ENCODE data around the gene LTB4R.

The LTB4R gene

GRCh38 chr14:24279301-24280186, 31.8 kb upstream of the LTB4R start:
- Histone ChIP-seq H3K36me3 (ENCODE audit: insufficient read depth, low read length) (no peaks in the 10 kb centered on the region), H3K79me2 (ENCODE audit: control insufficient read depth, insufficient read depth, low read length, unreplicated experiment) (no peaks in the 10 kb centered on the region), H2AFZ (ENCODE audit: low read length, unreplicated experiment) (no peak overlapping the region), H3K27ac (ENCODE audit: low read depth, low read length) (no peak overlapping the region), H3K4me3 (ENCODE audit: low read depth, low read length) (no peak overlapping the region), H3K27me3 (ENCODE audit: insufficient read depth, low read length) (no peaks in the 10 kb centered on the region), H3K4me1 (ENCODE audit: control insufficient read depth, insufficient read depth, low read length, unreplicated experiment) (peaks cover 16% of the 10 kb centered on the region)

GRCh38 chr14:24280797-24281460, 30.4 kb upstream of the LTB4R start:
- Histone ChIP-seq H3K27me3 (ENCODE audit: insufficient read depth, low read length) (no peaks in the 10 kb centered on the region), H2AFZ (ENCODE audit: low read length, unreplicated experiment) (no peak overlapping the region), H3K79me2 (ENCODE audit: control insufficient read depth, insufficient read depth, low read length, unreplicated experiment) (no peaks in the 10 kb centered on the region), H3K4me1 (ENCODE audit: control insufficient read depth, insufficient read depth, low read length, unreplicated experiment) (peaks cover 16% of the 10 kb centered on the region), H3K36me3 (ENCODE audit: insufficient read depth, low read length) (no peaks in the 10 kb centered on the region), H3K4me3 (ENCODE audit: low read depth, low read length) (no peak overlapping the region), H3K27ac (ENCODE audit: low read depth, low read length) (no peak overlapping the region)

- H3K79me2 ChIP-seq (ENCODE audit: control insufficient read depth, insufficient read depth, low read length, unreplicated experiment) = no peaks in the 10 kb centered on the region
- H2AFZ ChIP-seq (ENCODE audit: low read length, unreplicated experiment) = no peak overlapping the region
- no peaks in the 10 kb centered on the region for H3K36me3 ChIP-seq (ENCODE audit: insufficient read depth, low read length)
- no peak overlapping the region for H3K27ac ChIP-seq (ENCODE audit: low read depth, low read length)
- H3K4me1 ChIP-seq (ENCODE audit: control insufficient read depth, insufficient read depth, low read length, unreplicated experiment) = peaks cover 16% of the 10 kb centered on the region
- no peaks in the 10 kb centered on the region for H3K27me3 ChIP-seq (ENCODE audit: insufficient read depth, low read length)
- H3K4me3 ChIP-seq (ENCODE audit: low read depth, low read length) = no peak overlapping the region
Observed at GRCh38 chr14:24281636-24282035, 29.7 kb upstream of the LTB4R start.

GRCh38 chr14:24282736-24283135, 28.6 kb upstream of the LTB4R start:
- no peak overlapping the region for H2AFZ ChIP-seq (ENCODE audit: low read length, unreplicated experiment)
- H3K4me1 ChIP-seq (ENCODE audit: control insufficient read depth, insufficient read depth, low read length, unreplicated experiment) = peaks cover 16% of the 10 kb centered on the region
- no peak overlapping the region for H3K27ac ChIP-seq (ENCODE audit: low read depth, low read length)
- no peaks in the 10 kb centered on the region for H3K79me2 ChIP-seq (ENCODE audit: control insufficient read depth, insufficient read depth, low read length, unreplicated experiment)
- H3K27me3 ChIP-seq (ENCODE audit: insufficient read depth, low read length) = no peaks in the 10 kb centered on the region
- no peaks in the 10 kb centered on the region for H3K36me3 ChIP-seq (ENCODE audit: insufficient read depth, low read length)
- H3K4me3 ChIP-seq (ENCODE audit: low read depth, low read length) = no peak overlapping the region

- peaks cover 15% of the 10 kb centered on the region for H3K4me1 ChIP-seq (ENCODE audit: control insufficient read depth, insufficient read depth, low read length, unreplicated experiment)
- H3K27ac ChIP-seq (ENCODE audit: low read depth, low read length) = no peak overlapping the region
- no peaks in the 10 kb centered on the region for H3K36me3 ChIP-seq (ENCODE audit: insufficient read depth, low read length)
- no peak overlapping the region for H3K4me3 ChIP-seq (ENCODE audit: low read depth, low read length)
- H3K79me2 ChIP-seq (ENCODE audit: control insufficient read depth, insufficient read depth, low read length, unreplicated experiment) = no peaks in the 10 kb centered on the region
- H3K27me3 ChIP-seq (ENCODE audit: insufficient read depth, low read length) = no peaks in the 10 kb centered on the region
- no peak overlapping the region for H2AFZ ChIP-seq (ENCODE audit: low read length, unreplicated experiment)
Observed at GRCh38 chr14:24283796-24284460, 27.4 kb upstream of the LTB4R start.

- H3K36me3 ChIP-seq (ENCODE audit: insufficient read depth, low read length) = no peaks in the 10 kb centered on the region
Observed at GRCh38 chr14:24284501-24285035, 26.7 kb upstream of the LTB4R start.

GRCh38 chr14:24285351-24285750, 26.0 kb upstream of the LTB4R start:
- no peak overlapping the region for H3K27ac ChIP-seq (ENCODE audit: low read depth, low read length)
- peaks cover 9% of the 10 kb centered on the region for H3K4me1 ChIP-seq (ENCODE audit: control insufficient read depth, insufficient read depth, low read length, unreplicated experiment)

More at GRCh38 chr14:24284501-24285035, 26.7 kb upstream of the LTB4R start:
- no peaks in the 10 kb centered on the region for H3K79me2 ChIP-seq (ENCODE audit: control insufficient read depth, insufficient read depth, low read length, unreplicated experiment)
- peaks cover 10% of the 10 kb centered on the region for H3K4me1 ChIP-seq (ENCODE audit: control insufficient read depth, insufficient read depth, low read length, unreplicated experiment)
- H3K27ac ChIP-seq (ENCODE audit: low read depth, low read length) = no peak overlapping the region
- no peaks in the 10 kb centered on the region for H3K27me3 ChIP-seq (ENCODE audit: insufficient read depth, low read length)
- no peak overlapping the region for H2AFZ ChIP-seq (ENCODE audit: low read length, unreplicated experiment)
- H3K4me3 ChIP-seq (ENCODE audit: low read depth, low read length) = no peak overlapping the region

GRCh38 chr14:24286996-24287395, 24.3 kb upstream of the LTB4R start:
- no peak overlapping the region for H3K27ac ChIP-seq (ENCODE audit: low read depth, low read length)
- no peaks in the 10 kb centered on the region for H3K79me2 ChIP-seq (ENCODE audit: control insufficient read depth, insufficient read depth, low read length, unreplicated experiment)
- H3K27me3 ChIP-seq (ENCODE audit: insufficient read depth, low read length) = no peaks in the 10 kb centered on the region
- H2AFZ ChIP-seq (ENCODE audit: low read length, unreplicated experiment) = no peak overlapping the region
- no peaks in the 10 kb centered on the region for H3K4me1 ChIP-seq (ENCODE audit: control insufficient read depth, insufficient read depth, low read length, unreplicated experiment)
- H3K36me3 ChIP-seq (ENCODE audit: insufficient read depth, low read length) = no peaks in the 10 kb centered on the region
- no peak overlapping the region for H3K4me3 ChIP-seq (ENCODE audit: low read depth, low read length)

More at GRCh38 chr14:24285351-24285750, 26.0 kb upstream of the LTB4R start:
- Histone ChIP-seq H3K36me3 (ENCODE audit: insufficient read depth, low read length) (no peaks in the 10 kb centered on the region), H3K79me2 (ENCODE audit: control insufficient read depth, insufficient read depth, low read length, unreplicated experiment) (no peaks in the 10 kb centered on the region), H3K4me3 (ENCODE audit: low read depth, low read length) (no peak overlapping the region), H3K27me3 (ENCODE audit: insufficient read depth, low read length) (no peaks in the 10 kb centered on the region), H2AFZ (ENCODE audit: low read length, unreplicated experiment) (no peak overlapping the region)

- Histone ChIP-seq H3K36me3 (ENCODE audit: insufficient read depth, low read length) (no peaks in the 10 kb centered on the region), H3K27ac (ENCODE audit: low read depth, low read length) (no peak overlapping the region), H3K79me2 (ENCODE audit: control insufficient read depth, insufficient read depth, low read length, unreplicated experiment) (no peaks in the 10 kb centered on the region), H3K4me3 (ENCODE audit: low read depth, low read length) (no peak overlapping the region), H2AFZ (ENCODE audit: low read length, unreplicated experiment) (no peak overlapping the region), H3K27me3 (ENCODE audit: insufficient read depth, low read length) (no peaks in the 10 kb centered on the region), H3K4me1 (ENCODE audit: control insufficient read depth, insufficient read depth, low read length, unreplicated experiment) (no peaks in the 10 kb centered on the region)
Observed at GRCh38 chr14:24289649-24290280, 21.5 kb upstream of the LTB4R start.

GRCh38 chr14:24290746-24291145, 20.6 kb upstream of the LTB4R start:
- Histone ChIP-seq H3K4me1 (ENCODE audit: control insufficient read depth, insufficient read depth, low read length, unreplicated experiment) (no peaks in the 10 kb centered on the region), H3K79me2 (ENCODE audit: control insufficient read depth, insufficient read depth, low read length, unreplicated experiment) (no peaks in the 10 kb centered on the region), H3K4me3 (ENCODE audit: low read depth, low read length) (no peak overlapping the region), H3K27ac (ENCODE audit: low read depth, low read length) (no peak overlapping the region), H3K36me3 (ENCODE audit: insufficient read depth, low read length) (no peaks in the 10 kb centered on the region), H3K27me3 (ENCODE audit: insufficient read depth, low read length) (no peaks in the 10 kb centered on the region), H2AFZ (ENCODE audit: low read length, unreplicated experiment) (no peak overlapping the region)

All from ACC112 (cell line).